ENCODE results near the gene SPATA16.
"Not testable (repeated sequence)": the region's sequence is repeated elsewhere in the genome, so short reads cannot be mapped to it uniquely, and the experiment has no call there.

Gene SPATA16, protein sequence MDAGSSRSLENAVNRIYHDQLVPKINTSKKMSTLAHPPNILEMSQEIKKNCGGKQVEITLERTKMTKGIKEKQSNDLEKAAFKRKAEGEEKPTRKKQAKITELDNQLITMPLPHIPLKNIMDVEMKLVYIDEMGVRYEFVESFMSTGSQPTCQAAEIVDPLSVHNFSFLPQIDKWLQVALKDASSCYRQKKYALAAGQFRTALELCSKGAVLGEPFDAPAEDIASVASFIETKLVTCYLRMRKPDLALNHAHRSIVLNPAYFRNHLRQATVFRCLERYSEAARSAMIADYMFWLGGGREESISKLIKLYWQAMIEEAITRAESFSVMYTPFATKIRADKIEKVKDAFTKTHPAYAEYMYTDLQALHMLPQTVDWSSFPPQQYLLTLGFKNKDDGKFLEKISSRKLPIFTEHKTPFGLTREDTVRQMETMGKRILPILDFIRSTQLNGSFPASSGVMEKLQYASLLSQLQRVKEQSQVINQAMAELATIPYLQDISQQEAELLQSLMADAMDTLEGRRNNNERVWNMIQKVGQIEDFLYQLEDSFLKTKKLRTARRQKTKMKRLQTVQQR

DNA sequence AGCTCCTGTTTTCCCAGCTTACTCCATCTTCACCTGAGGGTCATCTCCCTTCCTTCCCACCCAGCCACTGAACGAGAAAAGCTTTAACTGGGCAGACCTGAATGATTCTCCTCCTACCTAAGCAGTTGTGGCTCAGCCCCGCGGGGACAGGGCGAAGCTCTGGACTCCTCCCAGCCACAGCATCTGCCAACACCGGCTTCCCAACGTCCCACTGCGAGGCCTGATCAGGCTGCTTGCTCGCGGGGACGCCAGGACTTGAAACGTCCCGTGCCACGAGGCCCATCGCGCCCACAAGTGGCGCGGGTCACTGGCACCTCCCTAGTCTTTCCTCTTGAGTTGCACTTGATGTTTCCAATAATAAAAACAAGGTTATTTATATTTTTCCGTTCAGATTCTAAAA is at the start of gene SPATA16:
Gene SPATA16 (minus strand): TSS at position 250 of the 400 bp plus-strand sequence. CDS start 23,504 bp downstream, outside the sequence.
- DNase-seq = no peak

DNA sequence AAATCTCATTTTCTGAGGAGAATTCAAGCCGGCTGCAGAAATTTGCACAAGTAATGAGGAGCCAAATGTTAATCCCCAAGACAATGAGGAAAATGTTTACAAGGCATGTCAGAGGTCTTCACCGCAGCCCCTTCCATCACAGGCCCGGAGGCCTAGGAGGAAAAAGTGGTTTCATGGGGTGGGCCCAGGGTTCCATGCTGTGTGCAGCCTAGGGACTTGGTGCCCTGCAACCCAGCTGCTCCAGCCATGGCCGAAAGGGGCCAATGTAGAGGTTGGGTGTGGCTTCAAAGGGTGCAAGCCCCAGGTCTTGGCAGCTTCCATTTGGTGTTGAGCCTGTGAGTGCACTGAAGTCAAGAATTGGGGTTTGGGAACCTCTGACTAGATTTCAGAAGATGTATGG is 42.0 kb upstream of the SPATA16 start:
- DNase-seq = not testable (repeated sequence)

DNA sequence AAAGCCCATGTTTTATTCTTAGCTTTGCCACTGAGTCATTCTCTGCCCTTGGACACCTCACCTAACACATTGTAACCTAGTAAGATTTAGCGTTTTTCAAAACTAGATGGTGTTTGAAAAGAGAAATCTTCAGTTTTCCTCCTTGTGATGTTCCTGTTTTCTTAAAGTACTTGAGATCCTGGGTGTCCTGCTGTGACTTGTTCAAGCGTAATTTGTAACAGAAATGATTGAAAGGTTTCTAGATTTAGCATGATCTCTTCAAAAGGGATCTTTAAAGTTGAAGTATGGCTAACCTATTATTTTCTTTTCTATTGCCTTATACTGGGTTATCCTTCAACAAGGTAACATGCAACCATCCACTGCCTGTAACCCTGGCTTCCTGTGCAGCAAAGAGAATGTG is 32.6 kb upstream of the SPATA16 start:
- no peak for DNase-seq

DNA sequence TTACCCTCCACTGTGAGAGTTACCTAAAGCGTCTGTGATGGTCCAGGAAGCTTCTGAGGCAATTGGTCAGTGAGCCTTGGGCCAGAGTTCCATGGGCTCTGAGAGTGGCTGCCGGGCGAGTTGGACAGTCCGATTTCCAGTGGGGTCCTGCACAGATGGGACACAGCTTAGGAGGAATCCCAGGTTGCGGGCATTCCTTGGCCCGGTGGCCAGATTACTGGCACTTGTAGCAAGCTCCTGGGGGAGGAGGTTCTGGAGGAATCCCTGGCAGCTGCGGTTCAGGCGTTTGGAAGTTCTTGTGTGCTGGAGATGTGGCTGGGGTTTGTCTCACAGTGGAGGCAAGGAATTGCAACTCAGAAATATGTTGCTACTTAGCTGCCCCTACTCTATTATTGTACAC is 18.1 kb upstream of the SPATA16 start:
- not testable (repeated sequence) for DNase-seq

GRCh38 chr3:173156533-173156932 is 15.5 kb upstream of the SPATA16 start:
- not testable (repeated sequence) for DNase-seq

GRCh38 chr3:173153631-173154030 is 12.6 kb upstream of the SPATA16 start:
- no peak for DNase-seq

- DNase-seq = no peak
These were observed 1.6 kb downstream of the SPATA16 start for GRCh38 chr3:173139420-173139819.

- DNase-seq = no peak
These were observed 3.0 kb downstream of the SPATA16 start for GRCh38 chr3:173138026-173138425.

DNA sequence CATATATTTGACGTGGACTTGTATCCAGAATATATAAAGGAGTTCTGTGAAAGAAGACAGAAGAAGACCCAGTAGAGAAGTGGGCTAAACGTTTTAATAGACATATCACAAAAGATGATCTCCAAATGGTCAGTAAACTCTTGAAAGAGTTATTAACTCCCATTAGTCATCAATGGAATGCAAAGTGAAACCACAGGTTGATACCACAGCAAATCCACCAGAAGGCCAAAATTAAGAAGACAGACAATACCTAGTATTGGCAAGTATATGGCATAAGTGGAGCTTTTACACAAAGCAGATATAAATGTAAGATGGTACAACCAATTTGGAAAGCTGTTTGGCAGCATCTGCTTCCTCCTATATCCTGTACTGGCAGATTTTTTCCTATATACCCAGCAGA is 6.0 kb downstream of the SPATA16 start:
- DNase-seq = no peak

DNA sequence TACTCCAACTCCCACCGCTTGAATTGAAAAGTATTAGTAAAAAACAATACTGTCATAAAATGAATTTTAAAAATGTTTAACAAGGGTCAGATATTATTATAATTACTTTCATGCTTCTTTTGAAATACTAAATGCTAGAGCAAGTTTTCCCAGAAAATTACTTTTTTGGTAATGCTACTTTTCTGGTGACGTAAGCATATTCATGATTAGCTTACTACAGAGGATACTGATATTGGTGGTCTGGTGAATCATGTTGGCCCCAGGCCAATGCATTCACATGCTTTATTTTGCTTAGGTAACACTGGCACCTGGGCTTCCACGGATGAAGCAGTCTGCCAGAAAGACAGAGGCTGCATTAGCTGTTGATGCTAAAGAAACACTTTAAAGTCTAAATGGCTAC is 12.4 kb downstream of the SPATA16 start:
- DNase-seq = no peak

- no peak for DNase-seq
These were observed 29.7 kb downstream of the SPATA16 start for GRCh38 chr3:173111321-173111720.

DNA sequence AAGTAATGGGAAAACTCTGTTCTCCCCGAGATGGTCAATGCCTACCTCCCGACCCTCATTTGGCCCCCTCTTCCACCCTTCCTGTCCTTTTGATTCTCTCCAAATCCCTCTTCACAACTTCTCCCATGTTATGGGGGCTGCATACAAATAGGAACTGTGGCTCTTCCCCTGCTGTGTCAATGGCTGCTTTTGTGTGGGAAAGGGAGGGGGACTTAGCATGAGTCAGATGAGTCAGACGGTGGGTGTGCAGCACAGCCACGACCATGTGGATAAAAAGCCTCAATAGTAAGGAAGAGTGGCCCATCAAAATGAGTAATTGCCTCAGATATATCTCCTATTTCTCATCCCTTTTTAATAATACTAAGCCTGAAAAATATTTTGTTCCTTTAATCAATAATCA is 31.9 kb downstream of the SPATA16 start:
- DNase-seq = no peak

DNA sequence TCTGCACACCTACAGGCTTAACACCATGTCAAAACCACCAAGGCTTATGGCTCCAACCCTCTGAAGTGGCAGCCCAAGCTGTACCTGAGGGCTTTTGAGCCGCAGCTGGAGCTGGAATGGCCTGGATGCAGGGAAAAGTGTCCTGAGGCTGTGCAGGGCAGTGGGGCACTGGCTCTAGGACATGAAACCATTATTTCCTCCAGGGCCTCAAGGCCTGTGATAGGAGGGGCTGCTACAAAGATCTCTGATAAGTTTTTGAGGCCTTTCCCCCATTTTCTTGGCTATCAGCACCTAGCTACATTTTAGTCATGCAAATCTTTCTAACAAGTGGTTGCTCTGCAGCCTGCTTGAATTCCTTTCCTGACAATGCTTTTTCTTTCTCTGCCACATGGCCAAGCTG is 37.6 kb downstream of the SPATA16 start:
- no peak for DNase-seq

GRCh38 chr3:173098959-173099358 is 42.1 kb downstream of the SPATA16 start:
- DNase-seq = no peak

DNA sequence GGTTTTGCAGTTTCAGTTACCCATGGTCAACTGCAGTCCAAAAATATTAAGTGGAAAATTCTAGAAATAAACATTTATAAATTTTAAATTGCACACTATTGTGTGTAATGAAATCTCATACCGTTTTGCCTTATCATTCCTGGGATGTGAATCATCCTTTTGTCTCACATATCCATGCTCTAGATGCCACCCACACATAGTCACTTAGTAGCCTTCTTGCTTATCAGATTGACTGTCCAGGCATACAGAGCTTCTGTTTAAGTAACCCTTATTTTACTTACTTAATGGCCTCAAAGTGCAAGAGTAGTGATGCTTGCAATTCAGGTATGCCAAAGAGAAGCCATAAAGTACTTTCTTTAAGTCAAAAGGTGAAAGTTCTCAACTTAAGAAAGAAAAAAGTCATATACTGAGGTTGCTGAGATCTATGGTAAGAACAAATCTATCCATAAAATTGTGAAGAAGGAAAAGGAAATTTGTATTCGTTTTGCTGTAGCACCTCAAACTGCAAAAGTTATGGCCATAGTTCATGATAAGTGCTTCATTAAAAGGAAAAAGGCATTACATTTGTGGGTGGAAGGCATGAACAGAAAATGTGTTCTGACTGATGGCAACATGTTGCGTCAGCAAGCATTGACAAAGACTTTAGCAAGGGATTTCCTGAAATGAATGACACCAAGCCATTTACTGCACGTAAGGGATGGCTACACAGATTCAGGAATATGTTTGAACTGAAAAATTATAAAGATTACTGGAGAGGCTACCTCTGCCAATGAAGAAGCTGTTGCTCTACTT is 43.8 kb downstream of the SPATA16 start:
- DNase-seq = no peak

DNA sequence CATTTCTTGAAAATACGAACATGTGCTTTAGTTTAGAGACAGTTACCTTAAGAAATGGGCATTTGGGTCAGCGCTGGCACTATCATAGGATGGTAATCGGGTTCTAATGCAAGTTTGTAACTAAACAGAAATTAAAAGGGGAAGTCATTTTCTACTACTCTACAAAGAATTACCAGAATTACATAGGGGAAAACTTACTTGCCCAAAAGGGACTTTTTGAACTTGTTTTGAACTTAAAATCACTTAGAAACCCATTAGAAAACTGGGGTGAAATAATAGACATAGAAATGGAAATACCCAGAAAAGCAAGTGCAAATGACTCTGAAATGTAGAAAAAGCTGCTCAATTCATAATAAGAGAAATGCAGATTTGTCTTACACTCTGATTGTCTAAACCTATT is 44.9 kb downstream of the SPATA16 start:
- no peak for DNase-seq

GRCh38 chr3:173092038-173092437 is 49.0 kb downstream of the SPATA16 start:
- DNase-seq = no peak

DNA sequence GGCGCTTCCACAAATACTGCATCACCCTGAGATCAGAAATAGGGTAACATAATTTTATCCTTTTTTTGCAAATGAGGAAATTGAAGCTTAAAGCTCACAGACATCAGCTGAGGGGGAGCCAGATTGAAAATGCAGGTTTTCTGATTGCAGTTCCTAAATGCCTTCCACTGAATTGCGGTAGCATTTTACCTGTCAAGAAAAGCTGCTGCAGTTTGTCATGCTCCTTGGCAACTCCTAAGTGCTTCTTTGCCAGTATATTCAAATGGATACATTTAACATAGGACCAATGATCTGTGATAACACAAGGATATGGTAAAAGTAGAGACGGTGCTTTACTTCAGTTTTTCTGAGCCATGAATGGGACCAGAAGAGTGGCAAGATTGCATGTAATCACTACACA is 50.5 kb downstream of the SPATA16 start:
- DNase-seq = no peak

GRCh38 chr3:173089283-173089682 is 51.8 kb downstream of the SPATA16 start:
- DNase-seq = no peak

GRCh38 chr3:173078525-173078924 is 62.5 kb downstream of the SPATA16 start:
- DNase-seq = no peak

GRCh38 chr3:173066044-173067004 is 74.7 kb downstream of the SPATA16 start:
- no peak for DNase-seq

DNA sequence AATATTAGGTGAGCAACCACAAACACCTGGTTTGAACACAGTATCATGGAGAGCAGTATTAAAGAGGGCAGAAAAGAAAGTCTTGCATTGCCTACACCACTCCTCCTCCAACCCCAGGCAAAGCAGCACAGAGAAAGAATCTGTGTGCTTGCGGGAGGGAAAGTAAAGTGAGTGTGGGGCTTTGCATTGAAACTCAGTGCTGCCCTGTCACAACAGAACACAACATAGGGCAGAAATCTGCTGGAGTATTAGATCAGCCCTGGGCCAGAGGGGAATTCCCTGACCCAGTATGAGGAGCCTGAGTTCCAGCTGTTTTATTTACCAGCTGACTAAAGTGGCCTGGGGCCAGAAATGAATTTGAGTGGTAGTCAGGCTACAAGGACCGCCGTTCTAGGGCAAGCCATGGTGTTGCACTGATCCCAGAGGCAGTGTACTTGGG is 75.5 kb downstream of the SPATA16 start:
- DNase-seq = no peak

- DNase-seq = no peak
These were observed 76.4 kb downstream of the SPATA16 start for GRCh38 chr3:173064631-173065030.

Data from CD4-positive, alpha-beta T cell treated with Interleukin-10 for 1 hour (primary cell).